ENCODE results near the gene XRN2.

XRN2 gene

GRCh38 chr20:21371193-21371592 lies 68.1 kb downstream of the XRN2 start:
- H3K36me3 ChIP-seq (ENCODE audit: control insufficient read depth, insufficient read depth, low read length) = peaks cover 41% of the 10 kb centered on the region
- H3K4me1 ChIP-seq (ENCODE audit: control insufficient read depth, insufficient read depth, low read length, poor library complexity, severe bottlenecking) = no peaks in the 10 kb centered on the region
- WGBS, 2 experiments (ENCODE audit: insufficient coverage in 2 of 2) = no CpG with 5 or more reads among the region's 1 CpG
- H3K27ac ChIP-seq (ENCODE audit: low read depth, low read length, severe bottlenecking) = no peak overlapping the region
- H3K4me3 ChIP-seq (ENCODE audit: extremely low read depth, insufficient read depth, low read length, poor library complexity, severe bottlenecking) = no peak overlapping the region
- no peaks in the 10 kb centered on the region for H3K9me3 ChIP-seq (ENCODE audit: control insufficient read depth, low read length)

DNA sequence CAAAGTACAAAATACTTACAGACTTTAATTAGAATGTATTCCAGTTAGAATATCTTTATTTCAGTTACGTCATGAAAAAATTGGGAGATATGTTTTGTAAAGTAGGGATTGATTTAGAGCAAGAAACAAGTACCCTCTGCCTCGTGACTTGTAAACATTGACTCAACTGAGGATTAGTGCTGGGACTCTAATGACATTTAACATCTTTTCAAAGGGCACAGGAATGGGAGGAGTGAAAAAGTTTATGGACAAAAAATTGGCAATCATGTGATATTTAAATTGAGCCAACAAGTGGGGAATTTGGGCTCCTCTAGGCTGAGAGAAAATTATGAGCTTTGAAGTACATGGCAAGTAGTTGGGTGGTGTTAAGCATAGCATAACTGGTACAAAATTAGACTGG lies 68.9 kb downstream of the XRN2 start:
- Histone ChIP-seq H3K27ac (ENCODE audit: low read depth, low read length, severe bottlenecking) (no peak overlapping the region), H3K4me3 (ENCODE audit: extremely low read depth, insufficient read depth, low read length, poor library complexity, severe bottlenecking) (no peak overlapping the region), H3K4me1 (ENCODE audit: control insufficient read depth, insufficient read depth, low read length, poor library complexity, severe bottlenecking) (no peaks in the 10 kb centered on the region), H3K36me3 (ENCODE audit: control insufficient read depth, insufficient read depth, low read length) (peaks cover 40% of the 10 kb centered on the region), H3K9me3 (ENCODE audit: control insufficient read depth, low read length) (no peaks in the 10 kb centered on the region)
- WGBS, 2 experiments (ENCODE audit: insufficient coverage in 2 of 2) = 90 to 100% methylated on average over 1 to 2 of the region's 2 CpGs

DNA sequence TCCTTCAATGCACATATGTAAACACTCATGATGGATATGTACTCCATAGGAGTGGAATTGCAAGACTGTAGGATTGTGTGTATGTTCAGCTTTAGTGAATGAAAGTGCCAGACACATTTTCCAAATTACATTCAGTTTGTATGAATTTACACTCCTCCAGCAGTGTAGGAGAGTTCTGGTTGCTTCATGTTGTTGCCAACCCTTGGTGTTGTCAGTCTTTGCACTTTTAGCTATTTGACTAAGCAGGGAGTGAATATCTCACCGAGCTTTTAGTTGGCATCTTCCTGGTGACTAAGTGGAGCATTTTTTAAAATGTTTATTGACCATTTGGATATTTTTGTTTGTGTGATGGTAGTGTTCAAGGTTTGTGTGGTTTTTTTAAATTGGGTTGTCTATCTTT lies 70.3 kb downstream of the XRN2 start:
- 83 to 86% methylated on average over 1 of the region's 1 CpG for WGBS, 2 experiments (ENCODE audit: insufficient coverage in 2 of 2)
- H3K9me3 ChIP-seq (ENCODE audit: control insufficient read depth, low read length) = no peaks in the 10 kb centered on the region
- no peaks in the 10 kb centered on the region for H3K4me1 ChIP-seq (ENCODE audit: control insufficient read depth, insufficient read depth, low read length, poor library complexity, severe bottlenecking)
- no peak overlapping the region for H3K4me3 ChIP-seq (ENCODE audit: extremely low read depth, insufficient read depth, low read length, poor library complexity, severe bottlenecking)
- H3K36me3 ChIP-seq (ENCODE audit: control insufficient read depth, insufficient read depth, low read length) = peaks cover 36% of the 10 kb centered on the region
- H3K27ac ChIP-seq (ENCODE audit: low read depth, low read length, severe bottlenecking) = no peak overlapping the region

- WGBS, 2 experiments (ENCODE audit: insufficient coverage in 2 of 2) = 93 to 95% methylated on average over 2 of the region's 3 CpGs
Measured at GRCh38 chr20:21376626-21377025, 73.5 kb downstream of the XRN2 start.

GRCh38 chr20:21377701-21378100 lies 74.6 kb downstream of the XRN2 start:
- H3K4me3 ChIP-seq (ENCODE audit: extremely low read depth, insufficient read depth, low read length, poor library complexity, severe bottlenecking) = no peak overlapping the region
- peaks cover 36% of the 10 kb centered on the region for H3K36me3 ChIP-seq (ENCODE audit: control insufficient read depth, insufficient read depth, low read length)
- 90 to 100% methylated on average over 2 of the region's 9 CpGs for WGBS, 2 experiments (ENCODE audit: insufficient coverage in 2 of 2)
- H3K27ac ChIP-seq (ENCODE audit: low read depth, low read length, severe bottlenecking) = no peak overlapping the region
- no peaks in the 10 kb centered on the region for H3K4me1 ChIP-seq (ENCODE audit: control insufficient read depth, insufficient read depth, low read length, poor library complexity, severe bottlenecking)
- no peaks in the 10 kb centered on the region for H3K9me3 ChIP-seq (ENCODE audit: control insufficient read depth, low read length)

More at GRCh38 chr20:21376626-21377025, 73.5 kb downstream of the XRN2 start:
- H3K4me3 ChIP-seq (ENCODE audit: extremely low read depth, insufficient read depth, low read length, poor library complexity, severe bottlenecking) = no peak overlapping the region
- no peaks in the 10 kb centered on the region for H3K4me1 ChIP-seq (ENCODE audit: control insufficient read depth, insufficient read depth, low read length, poor library complexity, severe bottlenecking)
- H3K9me3 ChIP-seq (ENCODE audit: control insufficient read depth, low read length) = no peaks in the 10 kb centered on the region
- peaks cover 28% of the 10 kb centered on the region for H3K36me3 ChIP-seq (ENCODE audit: control insufficient read depth, insufficient read depth, low read length)
- no peak overlapping the region for H3K27ac ChIP-seq (ENCODE audit: low read depth, low read length, severe bottlenecking)

DNA sequence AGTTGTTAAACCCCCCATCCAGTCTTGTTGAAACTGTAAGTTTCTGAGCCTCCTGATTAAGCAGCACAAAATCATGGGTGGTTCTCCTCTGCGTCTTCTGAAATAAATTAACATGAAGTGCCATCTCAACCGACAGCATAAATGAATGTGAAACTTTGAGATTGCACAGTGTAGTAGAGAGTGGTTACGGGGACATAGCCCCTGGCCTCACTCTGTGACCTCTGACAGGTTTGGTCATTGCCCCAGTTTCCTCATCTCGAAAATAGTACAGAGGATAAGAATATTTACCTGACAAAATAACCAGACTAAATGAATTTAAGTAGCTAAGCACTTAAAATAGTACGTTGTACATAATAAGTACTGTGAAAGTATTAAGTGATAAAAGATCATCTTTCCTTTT lies 75.1 kb downstream of the XRN2 start:
- WGBS, 2 experiments (ENCODE audit: insufficient coverage in 2 of 2) = 92% methylated on average over 2 of the region's 5 CpGs; no CpG with 5 or more reads in 1 of the 2 experiments
- no peak overlapping the region for H3K27ac ChIP-seq (ENCODE audit: low read depth, low read length, severe bottlenecking)
- no peaks in the 10 kb centered on the region for H3K9me3 ChIP-seq (ENCODE audit: control insufficient read depth, low read length)
- H3K36me3 ChIP-seq (ENCODE audit: control insufficient read depth, insufficient read depth, low read length) = peaks cover 34% of the 10 kb centered on the region
- H3K4me1 ChIP-seq (ENCODE audit: control insufficient read depth, insufficient read depth, low read length, poor library complexity, severe bottlenecking) = no peaks in the 10 kb centered on the region
- no peak overlapping the region for H3K4me3 ChIP-seq (ENCODE audit: extremely low read depth, insufficient read depth, low read length, poor library complexity, severe bottlenecking)

DNA sequence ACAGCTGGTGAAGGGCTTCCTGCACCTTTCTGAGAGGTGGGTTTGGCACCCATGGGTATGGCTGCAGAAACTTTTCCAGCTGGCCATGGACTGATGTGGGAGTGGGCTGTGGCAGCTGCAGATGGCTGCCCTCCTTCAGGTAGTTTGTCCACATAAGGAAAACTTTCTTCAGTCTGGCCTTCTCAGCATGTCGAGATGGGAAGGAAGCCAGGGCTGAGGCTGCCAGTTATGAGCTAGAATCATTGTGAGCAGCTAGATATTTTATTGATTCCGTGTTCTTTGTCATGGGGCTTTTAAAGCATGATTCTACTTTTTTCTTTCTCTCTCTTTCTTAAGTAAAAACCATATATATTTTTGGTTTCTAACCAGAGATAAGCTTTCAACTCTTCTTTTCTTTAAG lies 77.6 kb downstream of the XRN2 start:
- WGBS, 2 experiments (ENCODE audit: insufficient coverage in 2 of 2) = 100% methylated on average over 1 of the region's 2 CpGs; no CpG with 5 or more reads in 1 of the 2 experiments
- Histone ChIP-seq H3K27ac (ENCODE audit: low read depth, low read length, severe bottlenecking) (no peak overlapping the region), H3K36me3 (ENCODE audit: control insufficient read depth, insufficient read depth, low read length) (peaks cover 44% of the 10 kb centered on the region)

DNA sequence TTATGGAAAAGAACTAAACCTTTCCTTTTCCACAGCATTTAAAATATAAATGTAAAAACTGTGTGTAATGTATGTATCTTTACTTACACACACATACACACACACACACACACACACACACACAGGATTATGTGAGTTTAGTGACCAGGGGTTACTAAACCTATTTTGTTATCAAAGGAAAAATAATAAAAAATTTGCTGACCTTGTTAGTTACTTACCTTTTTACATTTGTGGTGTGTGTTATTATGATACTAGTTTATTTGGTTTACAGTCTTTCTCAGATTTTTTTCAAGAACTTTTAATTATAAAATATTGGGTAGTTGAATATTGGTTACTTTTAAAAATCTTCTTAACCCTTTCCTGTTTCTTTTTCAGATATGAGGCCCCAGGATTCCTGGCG lies 78.5 kb downstream of the XRN2 start:
- Histone ChIP-seq H3K36me3 (ENCODE audit: control insufficient read depth, insufficient read depth, low read length) (peaks cover 49% of the 10 kb centered on the region), H3K4me3 (ENCODE audit: extremely low read depth, insufficient read depth, low read length, poor library complexity, severe bottlenecking) (no peak overlapping the region), H3K9me3 (ENCODE audit: control insufficient read depth, low read length) (no peaks in the 10 kb centered on the region), H3K27ac (ENCODE audit: low read depth, low read length, severe bottlenecking) (no peak overlapping the region), H3K4me1 (ENCODE audit: control insufficient read depth, insufficient read depth, low read length, poor library complexity, severe bottlenecking) (no peaks in the 10 kb centered on the region)
- WGBS, 2 experiments (ENCODE audit: insufficient coverage in 2 of 2) = no CpG with 5 or more reads among the region's 1 CpG

More for the DNA sequence above, 77.6 kb downstream of the XRN2 start:
- H3K9me3 ChIP-seq (ENCODE audit: control insufficient read depth, low read length) = no peaks in the 10 kb centered on the region
- H3K4me1 ChIP-seq (ENCODE audit: control insufficient read depth, insufficient read depth, low read length, poor library complexity, severe bottlenecking) = no peaks in the 10 kb centered on the region
- no peak overlapping the region for H3K4me3 ChIP-seq (ENCODE audit: extremely low read depth, insufficient read depth, low read length, poor library complexity, severe bottlenecking)

GRCh38 chr20:21384308-21384892 lies 81.3 kb downstream of the XRN2 start:
- no peaks in the 10 kb centered on the region for H3K9me3 ChIP-seq (ENCODE audit: control insufficient read depth, low read length)
- H3K4me3 ChIP-seq (ENCODE audit: extremely low read depth, insufficient read depth, low read length, poor library complexity, severe bottlenecking) = no peak overlapping the region
- WGBS, 2 experiments (ENCODE audit: insufficient coverage in 2 of 2) = 67% methylated on average over 1 of the region's 5 CpGs; no CpG with 5 or more reads in 1 of the 2 experiments
- H3K27ac ChIP-seq (ENCODE audit: low read depth, low read length, severe bottlenecking) = no peak overlapping the region
- peaks cover 70% of the 10 kb centered on the region for H3K36me3 ChIP-seq (ENCODE audit: control insufficient read depth, insufficient read depth, low read length)
- H3K4me1 ChIP-seq (ENCODE audit: control insufficient read depth, insufficient read depth, low read length, poor library complexity, severe bottlenecking) = no peaks in the 10 kb centered on the region

DNA sequence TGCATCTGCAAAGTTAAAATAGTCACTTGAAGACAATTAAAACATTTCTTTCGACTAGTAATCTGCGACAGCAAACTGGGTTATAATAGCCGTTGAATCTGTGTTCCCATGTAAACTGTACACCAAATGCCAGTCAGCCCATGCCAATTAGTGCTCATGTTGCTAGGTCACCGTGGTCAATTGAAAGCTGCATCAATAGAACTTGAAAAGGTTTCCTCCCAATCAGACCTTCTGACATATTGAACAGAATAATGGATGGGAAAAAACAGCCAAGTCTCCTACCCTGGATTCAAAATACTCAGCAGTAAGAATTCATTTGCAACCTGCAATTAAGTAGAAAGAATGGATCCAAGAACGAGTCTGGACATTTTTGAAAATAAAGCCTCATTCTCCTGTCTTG lies 83.0 kb downstream of the XRN2 start:
- WGBS, 2 experiments (ENCODE audit: insufficient coverage in 2 of 2) = 90 to 100% methylated on average over 3 to 5 of the region's 5 CpGs
- peaks cover 65% of the 10 kb centered on the region for H3K36me3 ChIP-seq (ENCODE audit: control insufficient read depth, insufficient read depth, low read length)

GRCh38 chr20:21387528-21387927 lies 84.4 kb downstream of the XRN2 start:
- H3K9me3 ChIP-seq (ENCODE audit: control insufficient read depth, low read length) = no peaks in the 10 kb centered on the region
- no peak overlapping the region for H3K27ac ChIP-seq (ENCODE audit: low read depth, low read length, severe bottlenecking)
- H3K4me1 ChIP-seq (ENCODE audit: control insufficient read depth, insufficient read depth, low read length, poor library complexity, severe bottlenecking) = no peaks in the 10 kb centered on the region
- H3K36me3 ChIP-seq (ENCODE audit: control insufficient read depth, insufficient read depth, low read length) = peaks cover 51% of the 10 kb centered on the region
- H3K4me3 ChIP-seq (ENCODE audit: extremely low read depth, insufficient read depth, low read length, poor library complexity, severe bottlenecking) = no peak overlapping the region

More for the DNA sequence above, 83.0 kb downstream of the XRN2 start:
- no peaks in the 10 kb centered on the region for H3K9me3 ChIP-seq (ENCODE audit: control insufficient read depth, low read length)
- no peaks in the 10 kb centered on the region for H3K4me1 ChIP-seq (ENCODE audit: control insufficient read depth, insufficient read depth, low read length, poor library complexity, severe bottlenecking)
- H3K4me3 ChIP-seq (ENCODE audit: extremely low read depth, insufficient read depth, low read length, poor library complexity, severe bottlenecking) = no peak overlapping the region
- no peak overlapping the region for H3K27ac ChIP-seq (ENCODE audit: low read depth, low read length, severe bottlenecking)

Measured in mesodermal cell (in vitro differentiated cells).